ENCODE measurements around the gene PNMA8C. TPM values are rescaled to one million over a fixed set of nuclear protein-coding genes. Genes with fewer than 3 reads are reported as not detected.

The PNMA8C gene
- polyA plus RNA-seq, 1 of the 3 experiments (the other 2 are of a cell fraction): 1.3 TPM

DNA sequence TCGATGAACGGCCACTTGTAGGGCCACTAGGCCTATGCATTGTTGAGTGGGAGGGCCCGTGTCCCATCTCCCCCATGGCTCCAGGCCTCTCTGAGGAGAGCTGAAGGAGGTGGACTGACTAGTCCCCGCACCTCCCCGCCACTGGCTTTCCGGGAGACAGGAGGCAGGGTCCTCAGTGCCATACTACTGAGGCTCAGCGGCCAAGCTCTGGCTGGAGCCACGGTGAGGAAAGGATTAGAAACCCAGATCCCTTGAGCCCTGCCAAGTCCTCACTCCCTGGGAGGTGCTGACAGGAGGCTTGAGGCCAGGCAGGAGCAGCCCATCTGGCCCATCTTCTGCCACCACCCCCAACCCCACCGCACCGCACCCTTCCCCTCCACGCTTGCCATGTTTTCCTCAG, 44.3 kb downstream of the PNMA8C start:
- Histone ChIP-seq H3K27ac (ENCODE audit: low read depth in 2 of 2, low read length in 1 of 2) (no peak overlapping the region), H2AFZ (ENCODE audit: low read depth) (no peak overlapping the region), H4K20me1 (ENCODE audit: insufficient read depth) (no peaks in the 10 kb centered on the region), H3K4me3 (ENCODE audit: low read depth in 2 of 2, low read length in 1 of 2) (no peak overlapping the region), H3K79me2 (ENCODE audit: insufficient read depth) (peaks cover 32% of the 10 kb centered on the region), H3K27me3 (ENCODE audit: insufficient read depth) (no peaks in the 10 kb centered on the region), H3F3A (replicated peaks; ENCODE audit: insufficient read depth) (no peaks in the 10 kb centered on the region), H3K36me3 (replicated peaks in 1 of 2; ENCODE audit: control insufficient read depth in 1 of 2, insufficient read depth in 2 of 2, low read length in 1 of 2) (peaks cover 60 to 61% of the 10 kb centered on the region in 2 experiments), H3K9me2 (no peaks in the 10 kb centered on the region), H3K4me2 (no peak overlapping the region), H3K4me1 (ENCODE audit: control insufficient read depth in 1 of 2, insufficient read depth in 2 of 2, low read depth in 1 of 2, low read length in 1 of 2) (no peaks in the 10 kb centered on the region; a peak in 1 of 4 replicates), H3K9ac (no peak overlapping the region), H3K9me3 (no peaks in the 10 kb centered on the region)
- TF ChIP-seq, protein P1, sequence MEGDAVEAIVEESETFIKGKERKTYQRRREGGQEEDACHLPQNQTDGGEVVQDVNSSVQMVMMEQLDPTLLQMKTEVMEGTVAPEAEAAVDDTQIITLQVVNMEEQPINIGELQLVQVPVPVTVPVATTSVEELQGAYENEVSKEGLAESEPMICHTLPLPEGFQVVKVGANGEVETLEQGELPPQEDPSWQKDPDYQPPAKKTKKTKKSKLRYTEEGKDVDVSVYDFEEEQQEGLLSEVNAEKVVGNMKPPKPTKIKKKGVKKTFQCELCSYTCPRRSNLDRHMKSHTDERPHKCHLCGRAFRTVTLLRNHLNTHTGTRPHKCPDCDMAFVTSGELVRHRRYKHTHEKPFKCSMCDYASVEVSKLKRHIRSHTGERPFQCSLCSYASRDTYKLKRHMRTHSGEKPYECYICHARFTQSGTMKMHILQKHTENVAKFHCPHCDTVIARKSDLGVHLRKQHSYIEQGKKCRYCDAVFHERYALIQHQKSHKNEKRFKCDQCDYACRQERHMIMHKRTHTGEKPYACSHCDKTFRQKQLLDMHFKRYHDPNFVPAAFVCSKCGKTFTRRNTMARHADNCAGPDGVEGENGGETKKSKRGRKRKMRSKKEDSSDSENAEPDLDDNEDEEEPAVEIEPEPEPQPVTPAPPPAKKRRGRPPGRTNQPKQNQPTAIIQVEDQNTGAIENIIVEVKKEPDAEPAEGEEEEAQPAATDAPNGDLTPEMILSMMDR (IDR thresholded peaks at IDR 0.05): no peak
- TF ChIP-seq TCF12 (IDR thresholded peaks at IDR 0.05) (no peak), TAF1 (IDR thresholded peaks at IDR 0.05; ENCODE audit: borderline replicate concordance, low read depth, low read length) (no peak), ELF1 (IDR thresholded peaks at IDR 0.05) (no peak), YY1 (IDR thresholded peaks at IDR 0.05; ENCODE audit: low read depth) (no peak)
- DNase-seq: no peak
- POLR2A ChIA-PET: interaction anchor here (1.0 kb wide), 1 partner anchor 16 kb away, joined by 3 read pairs; no protein-coding TSS in a partner anchor
- 97% methylated on average over 4 of the region's 11 CpGs for WGBS (ENCODE audit: low lambda C conversion rate)
- CTCF ChIA-PET: interaction anchor here (0.7 to 4.1 kb wide), 8 partner anchors 11 to 131 kb away, joined by 3 to 25 read pairs (median 3); partner anchors contain the start of gene PPP5C

DNA sequence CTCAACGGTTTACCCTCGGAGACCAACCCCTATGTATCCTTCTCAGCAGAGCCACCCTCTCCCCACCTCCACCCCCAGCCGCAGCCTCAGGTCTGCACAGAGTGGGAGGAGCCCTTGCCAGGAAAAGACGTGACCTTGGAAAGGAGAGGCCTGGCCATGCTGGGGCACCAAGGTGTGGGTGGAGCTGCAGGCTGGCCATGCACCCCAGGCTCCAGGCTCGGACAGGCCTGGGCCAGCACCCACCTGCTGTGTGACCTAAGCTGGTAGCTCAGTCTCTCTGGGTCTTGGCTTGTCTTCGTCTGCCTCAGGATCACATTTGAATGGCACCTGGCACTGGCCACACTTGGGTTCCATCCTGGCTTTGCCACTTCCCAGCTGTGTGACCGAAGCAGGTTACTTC, 44.9 kb downstream of the PNMA8C start:
- no peak for DNase-seq
- Histone ChIP-seq H3K9me3 (no peaks in the 10 kb centered on the region), H3K4me2 (no peak overlapping the region), H3K9me2 (no peaks in the 10 kb centered on the region), H2AFZ (ENCODE audit: low read depth) (no peak overlapping the region), H3F3A (replicated peaks; ENCODE audit: insufficient read depth) (peaks cover 1% of the 10 kb centered on the region), H3K4me1 (ENCODE audit: control insufficient read depth in 1 of 2, insufficient read depth in 2 of 2, low read depth in 1 of 2, low read length in 1 of 2) (peaks cover 0 to 1% of the 10 kb centered on the region in 2 experiments; a peak in 1 of 4 replicates), H3K36me3 (replicated peaks in 1 of 2; ENCODE audit: control insufficient read depth in 1 of 2, insufficient read depth in 2 of 2, low read length in 1 of 2) (peaks cover 60% of the 10 kb centered on the region in 2 experiments), H3K27ac (ENCODE audit: low read depth in 2 of 2, low read length in 1 of 2) (no peak overlapping the region), H3K9ac (no peak overlapping the region), H3K27me3 (ENCODE audit: insufficient read depth) (no peaks in the 10 kb centered on the region), H4K20me1 (ENCODE audit: insufficient read depth) (0 out of 2 replicates have a peak, but pooled peaks cover 4% of the 10 kb centered on the region), H3K79me2 (ENCODE audit: insufficient read depth) (peaks cover 38% of the 10 kb centered on the region), H3K4me3 (ENCODE audit: low read depth in 2 of 2, low read length in 1 of 2) (no peak overlapping the region)
- 91% methylated on average over 5 of the region's 7 CpGs for WGBS (ENCODE audit: low lambda C conversion rate)
- CTCF ChIA-PET: interaction anchor here (0.7 to 4.1 kb wide), 9 partner anchors 12 to 105 kb away, joined by 3 to 25 read pairs (median 3); partner anchors contain the start of gene PPP5C
- POLR2A ChIA-PET: interaction anchor here (0.9 to 1.0 kb wide), 2 partner anchors 8 to 16 kb away, joined by 3 read pairs; no protein-coding TSS in a partner anchor
- TF ChIP-seq TAF1 (IDR thresholded peaks at IDR 0.05; ENCODE audit: borderline replicate concordance, low read depth, low read length) (no peak), MEF2A (IDR thresholded peaks at IDR 0.05; ENCODE audit: borderline replicate concordance, low read depth) (no peak)

DNA sequence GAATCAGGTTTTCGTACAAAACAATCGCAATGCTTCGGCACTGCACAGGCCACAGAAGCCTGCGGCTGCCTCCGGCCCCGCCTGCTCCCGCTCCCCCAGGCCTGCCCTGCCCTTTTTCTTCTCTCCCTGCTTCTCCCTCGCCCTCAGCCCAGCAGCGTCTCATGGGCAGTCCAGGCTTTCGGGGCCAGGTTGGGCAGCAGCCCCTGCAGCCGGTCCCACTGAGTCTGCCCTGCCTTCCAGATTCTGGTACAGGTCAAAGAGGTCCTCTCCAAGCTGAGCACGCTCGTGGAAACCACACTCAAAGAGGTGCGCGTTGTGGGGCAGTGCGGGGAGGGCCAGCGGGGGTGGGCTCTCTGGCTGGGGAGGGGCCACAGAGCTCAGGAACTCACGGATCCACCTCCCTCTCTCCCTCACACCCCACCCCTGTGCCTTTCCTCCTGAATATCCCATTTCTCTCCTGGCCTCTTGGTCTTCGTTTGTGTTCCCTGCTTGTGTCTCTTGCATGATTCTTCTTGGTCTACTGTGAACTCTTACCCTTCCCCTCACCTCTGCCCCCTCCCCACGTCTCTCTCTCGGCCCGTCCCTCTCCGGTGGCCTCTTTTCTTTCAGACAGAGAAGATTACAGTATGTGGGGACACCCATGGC, 45.4 kb downstream of the PNMA8C start:
- Histone ChIP-seq H3K4me1 (ENCODE audit: control insufficient read depth in 1 of 2, insufficient read depth in 2 of 2, low read depth in 1 of 2, low read length in 1 of 2) (peaks cover 0 to 7% of the 10 kb centered on the region in 2 experiments; a peak in 1 of 4 replicates), H3K36me3 (replicated peaks in 1 of 2; ENCODE audit: control insufficient read depth in 1 of 2, insufficient read depth in 2 of 2, low read length in 1 of 2) (peaks cover 54% of the 10 kb centered on the region in 2 experiments), H3K79me2 (ENCODE audit: insufficient read depth) (peaks cover 39% of the 10 kb centered on the region), H3K4me2 (no peak overlapping the region), H3K9me3 (no peaks in the 10 kb centered on the region), H2AFZ (ENCODE audit: low read depth) (no peak overlapping the region), H3K27ac (ENCODE audit: low read depth in 2 of 2, low read length in 1 of 2) (no peak overlapping the region), H3K9me2 (no peaks in the 10 kb centered on the region), H3K27me3 (ENCODE audit: insufficient read depth) (no peaks in the 10 kb centered on the region), H4K20me1 (ENCODE audit: insufficient read depth) (0 out of 2 replicates have a peak, but pooled peaks cover 10% of the 10 kb centered on the region), H3F3A (replicated peaks; ENCODE audit: insufficient read depth) (peaks cover 7% of the 10 kb centered on the region), H3K9ac (no peak overlapping the region), H3K4me3 (ENCODE audit: low read depth in 2 of 2, low read length in 1 of 2) (no peak overlapping the region)
- 94% methylated on average over 22 of the region's 23 CpGs for WGBS (ENCODE audit: low lambda C conversion rate)
- CTCF ChIA-PET: interaction anchor here (0.9 to 1.8 kb wide), 5 partner anchors 12 to 105 kb away, joined by 3 to 5 read pairs (median 3); no protein-coding TSS in a partner anchor
- no peak for DNase-seq
- POLR2A ChIA-PET: interaction anchor here (0.9 kb wide), 1 partner anchor 9 kb away, joined by 3 read pairs; no protein-coding TSS in a partner anchor
- TF ChIP-seq FOXM1 (IDR thresholded peaks at IDR 0.05; ENCODE audit: low read depth) (no peak), MXI1 (IDR thresholded peaks at IDR 0.05; ENCODE audit: low read depth, low read length) (no peak), TEAD4 (IDR thresholded peaks at IDR 0.05; ENCODE audit: borderline replicate concordance, insufficient read depth) (no peak), POLR2AphosphoS5 (IDR thresholded peaks at IDR 0.05; ENCODE audit: low read depth, low read length) (no peak), JUND (IDR thresholded peaks at IDR 0.05) (no peak), GABPA (IDR thresholded peaks at IDR 0.05; ENCODE audit: low read depth) (no peak), GATA2 (CRISPR knock-in tag; IDR thresholded peaks at IDR 0.05) (no peak), SIN3A (IDR thresholded peaks at IDR 0.05; ENCODE audit: borderline replicate concordance, low read depth, low read length) (no peak), NRF1 (IDR thresholded peaks at IDR 0.05; ENCODE audit: low read depth, low read length) (no peak), NFIC (IDR thresholded peaks at IDR 0.05; ENCODE audit: borderline replicate concordance) (no peak)
- TF ChIP-seq, protein P2, sequence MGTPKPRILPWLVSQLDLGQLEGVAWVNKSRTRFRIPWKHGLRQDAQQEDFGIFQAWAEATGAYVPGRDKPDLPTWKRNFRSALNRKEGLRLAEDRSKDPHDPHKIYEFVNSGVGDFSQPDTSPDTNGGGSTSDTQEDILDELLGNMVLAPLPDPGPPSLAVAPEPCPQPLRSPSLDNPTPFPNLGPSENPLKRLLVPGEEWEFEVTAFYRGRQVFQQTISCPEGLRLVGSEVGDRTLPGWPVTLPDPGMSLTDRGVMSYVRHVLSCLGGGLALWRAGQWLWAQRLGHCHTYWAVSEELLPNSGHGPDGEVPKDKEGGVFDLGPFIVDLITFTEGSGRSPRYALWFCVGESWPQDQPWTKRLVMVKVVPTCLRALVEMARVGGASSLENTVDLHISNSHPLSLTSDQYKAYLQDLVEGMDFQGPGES (IDR thresholded peaks at IDR 0.05; ENCODE audit: low read depth, low read length): no peak
- TF ChIP-seq, protein P3, sequence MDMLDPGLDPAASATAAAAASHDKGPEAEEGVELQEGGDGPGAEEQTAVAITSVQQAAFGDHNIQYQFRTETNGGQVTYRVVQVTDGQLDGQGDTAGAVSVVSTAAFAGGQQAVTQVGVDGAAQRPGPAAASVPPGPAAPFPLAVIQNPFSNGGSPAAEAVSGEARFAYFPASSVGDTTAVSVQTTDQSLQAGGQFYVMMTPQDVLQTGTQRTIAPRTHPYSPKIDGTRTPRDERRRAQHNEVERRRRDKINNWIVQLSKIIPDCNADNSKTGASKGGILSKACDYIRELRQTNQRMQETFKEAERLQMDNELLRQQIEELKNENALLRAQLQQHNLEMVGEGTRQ (IDR thresholded peaks at IDR 0.05; ENCODE audit: borderline replicate concordance, low read depth, low read length): no peak

Data from SK-N-SH (cell line).